T-helper 1 cell (primary cell): ENCODE measurements around the gene TCF7L1.
A peak's percentile ranks its signal among the peaks of the same experiment; 100 is the strongest.

Source experiments
- DNase-seq, 5 donors: peaks; one replicate each; pipeline ENCODE4 v3.0.0-alpha.2; 2012 to 2020

The TCF7L1 gene

GRCh38 chr2:85164145-85164569, 31.0 kb downstream of the TCF7L1 start:
- no peak for DNase-seq

GRCh38 chr2:85165088-85165690, 32.0 kb downstream of the TCF7L1 start:
- DNase-seq: no peak

DNA sequence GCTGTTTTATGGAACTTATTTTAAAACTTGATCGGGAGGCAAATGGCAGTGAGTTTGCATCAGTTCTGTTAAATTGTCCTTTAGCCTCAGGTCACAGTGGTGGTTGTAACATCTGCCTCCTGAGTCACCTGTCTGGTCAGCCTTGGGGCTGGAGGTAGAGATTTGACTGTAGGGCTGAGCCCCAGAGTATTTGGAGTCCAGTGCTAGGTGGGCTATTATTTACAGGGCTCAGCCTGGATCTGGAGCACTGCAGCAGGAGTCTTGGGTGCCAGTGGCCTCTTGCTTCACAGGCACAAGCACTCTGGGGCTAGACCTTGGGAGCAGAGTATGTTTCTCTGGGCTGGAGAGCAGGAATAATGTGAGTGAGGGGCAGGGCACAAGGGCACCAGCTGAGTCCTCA, 32.8 kb downstream of the TCF7L1 start:
- no peak for DNase-seq

DNA sequence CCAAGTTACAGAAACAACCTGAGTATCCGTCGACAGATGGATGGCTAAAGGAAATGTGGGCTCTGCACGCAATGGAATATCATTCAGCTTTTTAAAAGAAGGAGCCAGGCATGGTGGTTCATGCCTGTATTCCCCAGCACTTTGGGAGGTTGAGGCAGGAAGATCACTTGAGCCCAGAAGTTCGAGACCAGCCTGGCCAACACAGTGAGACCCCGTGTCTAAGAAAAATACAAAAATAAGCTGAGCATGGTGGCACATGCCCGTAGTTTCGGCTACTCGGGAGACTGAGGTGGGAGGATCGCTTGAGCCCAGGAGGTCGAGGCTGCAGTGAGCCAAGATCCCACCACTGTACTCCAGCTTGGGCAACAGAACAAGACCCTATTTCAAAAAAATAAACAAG, 34.3 kb downstream of the TCF7L1 start:
- DNase-seq: no peak

DNA sequence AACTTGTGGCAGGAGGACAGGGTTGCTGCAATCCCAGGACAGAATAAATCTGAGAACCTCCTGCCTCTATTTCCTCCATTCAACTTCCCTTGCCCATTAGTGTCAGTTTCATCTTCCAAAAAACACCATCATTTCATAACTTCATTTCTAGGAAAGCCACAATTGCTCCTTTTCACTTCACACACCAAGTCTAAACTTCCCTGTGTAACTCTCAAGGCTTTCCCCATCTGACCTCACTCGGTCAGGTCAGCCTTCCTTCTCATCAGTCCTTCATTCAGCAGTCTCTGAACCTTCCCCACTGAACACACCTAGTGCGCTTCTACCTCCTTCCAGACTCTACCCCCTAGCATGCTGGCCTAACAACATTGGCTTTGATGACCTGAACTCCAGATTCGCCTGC, 35.8 kb downstream of the TCF7L1 start:
- no peak for DNase-seq

GRCh38 chr2:85169581-85169980, 36.4 kb downstream of the TCF7L1 start:
- DNase-seq: no peak

- no peak for DNase-seq
Measured at GRCh38 chr2:85170938-85171475, 37.8 kb downstream of the TCF7L1 start.

GRCh38 chr2:85171916-85172315, 38.7 kb downstream of the TCF7L1 start:
- no peak for DNase-seq

GRCh38 chr2:85173909-85174308, 40.7 kb downstream of the TCF7L1 start:
- no peak for DNase-seq

GRCh38 chr2:85174943-85175342, 41.8 kb downstream of the TCF7L1 start:
- no peak for DNase-seq

DNA sequence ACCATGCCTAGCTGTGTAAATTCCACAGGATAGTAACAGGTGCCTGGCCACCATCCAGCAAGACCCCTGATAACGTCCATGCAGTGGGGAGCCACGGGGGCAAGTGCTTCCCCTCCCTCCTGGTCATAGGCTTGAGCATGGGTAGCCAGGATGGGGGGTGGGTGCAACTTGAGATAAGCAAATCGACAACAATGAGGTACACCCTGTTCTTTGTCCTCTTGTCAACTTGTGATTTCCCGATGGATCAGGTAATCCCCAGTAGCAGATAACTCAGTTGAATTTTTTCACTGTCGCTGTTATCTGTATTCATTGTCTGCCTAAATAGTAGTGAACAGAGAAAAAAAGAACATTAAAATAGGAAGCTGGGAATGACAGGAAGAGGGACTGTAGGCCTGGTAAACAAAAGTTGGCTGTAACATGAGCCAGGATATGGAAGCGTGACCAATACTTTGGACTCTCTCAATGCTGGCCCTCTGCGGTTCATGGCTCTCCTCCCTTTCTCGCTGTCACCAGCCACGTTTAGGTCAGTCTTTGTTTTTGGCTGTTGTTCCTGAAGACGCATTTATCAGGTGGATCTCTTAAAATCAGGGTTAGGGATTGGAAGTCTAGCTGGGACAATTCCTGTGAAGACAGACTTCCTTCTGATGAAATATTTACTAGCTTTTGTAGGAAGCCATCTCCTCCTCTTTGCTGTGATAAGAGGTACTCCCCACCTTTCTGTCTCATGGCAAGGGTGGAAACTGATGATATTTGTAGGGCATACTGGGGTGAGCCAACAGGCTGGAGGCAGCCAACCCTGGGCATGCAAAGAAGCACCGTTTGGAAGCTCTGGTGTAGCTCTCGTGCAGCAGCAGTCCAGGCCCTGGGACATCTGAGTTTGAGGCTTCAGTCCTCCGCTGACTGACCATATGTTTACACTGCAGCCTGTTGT, 42.4 kb downstream of the TCF7L1 start:
- DNase-seq: no peak

DNA sequence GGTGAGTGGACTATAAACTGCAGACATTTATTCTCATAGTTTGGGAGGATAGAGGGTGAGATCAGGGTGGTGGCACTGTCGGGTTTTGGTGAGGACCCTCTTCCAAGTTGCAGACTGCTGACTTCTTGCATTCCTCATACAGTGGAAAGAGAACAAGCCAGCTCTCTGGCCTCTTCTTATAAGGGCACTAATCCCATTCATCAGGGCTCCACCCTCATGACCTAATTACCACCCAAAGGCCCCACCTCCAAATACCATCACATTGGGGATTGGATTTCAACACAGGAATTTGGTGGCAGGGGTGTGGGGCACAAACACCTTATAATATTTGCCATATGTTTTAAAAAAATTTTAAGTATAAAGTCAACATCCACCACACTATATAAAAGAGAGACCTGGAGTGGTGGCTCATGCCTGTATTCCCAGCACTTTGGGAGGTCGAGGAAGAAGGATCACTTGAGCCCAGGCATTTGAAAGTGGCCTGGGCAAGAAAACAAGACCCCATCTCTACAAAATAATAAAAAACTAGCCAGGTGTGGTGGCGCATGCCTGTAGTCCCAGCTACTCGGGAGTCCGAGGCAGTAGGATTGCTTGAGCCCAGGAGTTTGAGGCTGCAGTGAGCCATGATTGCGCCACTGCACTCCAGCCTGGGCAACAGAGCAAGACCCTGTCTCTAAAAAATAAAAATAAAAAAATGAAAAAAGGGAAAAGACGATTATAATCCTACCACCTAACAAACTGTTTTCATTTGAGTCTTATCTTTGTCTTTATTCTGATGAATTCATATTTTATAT, 44.0 kb downstream of the TCF7L1 start:
- no peak for DNase-seq

DNA sequence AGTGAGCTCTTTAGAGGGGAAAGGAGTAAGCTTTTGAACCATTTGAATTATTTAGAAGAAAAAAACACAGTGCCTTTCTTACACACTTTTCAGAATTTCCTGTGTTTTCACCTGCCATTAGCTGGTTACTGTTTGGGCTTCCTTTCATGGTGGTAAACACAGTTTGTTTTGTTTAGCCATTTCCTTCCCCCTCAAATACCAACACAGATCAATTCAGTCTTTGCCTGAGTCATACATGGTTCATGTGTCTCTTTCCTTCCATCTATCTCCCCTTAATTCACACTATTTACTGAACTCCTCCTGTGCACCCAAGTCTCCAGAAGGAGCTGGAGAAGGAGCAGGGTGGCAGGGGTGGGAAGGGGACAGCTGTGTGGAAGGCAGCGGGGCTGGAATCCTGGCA, 45.0 kb downstream of the TCF7L1 start:
- peak in 1 of 5 donors; percentile 7 for DNase-seq

DNA sequence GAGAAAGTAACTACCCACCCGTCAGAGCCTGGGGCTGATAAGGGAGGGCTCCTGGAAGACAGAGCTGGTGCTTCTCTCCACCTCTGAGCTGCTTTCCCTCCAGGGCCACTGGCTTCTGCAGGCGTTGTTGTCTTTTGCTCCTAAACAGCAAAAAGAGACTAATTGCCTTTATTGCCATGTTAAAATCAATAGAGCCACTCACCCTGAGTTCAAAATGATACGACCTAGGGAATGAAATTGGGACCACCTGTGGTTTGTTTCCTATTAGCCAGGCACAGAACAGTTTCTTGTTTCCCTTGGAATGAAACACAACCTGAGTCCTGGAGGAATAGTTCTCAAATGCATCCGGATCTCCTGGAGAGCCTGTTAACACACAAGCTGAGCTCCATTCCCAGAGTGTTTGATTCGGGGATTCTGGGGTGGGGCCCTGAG, 45.8 kb downstream of the TCF7L1 start:
- no peak for DNase-seq

DNA sequence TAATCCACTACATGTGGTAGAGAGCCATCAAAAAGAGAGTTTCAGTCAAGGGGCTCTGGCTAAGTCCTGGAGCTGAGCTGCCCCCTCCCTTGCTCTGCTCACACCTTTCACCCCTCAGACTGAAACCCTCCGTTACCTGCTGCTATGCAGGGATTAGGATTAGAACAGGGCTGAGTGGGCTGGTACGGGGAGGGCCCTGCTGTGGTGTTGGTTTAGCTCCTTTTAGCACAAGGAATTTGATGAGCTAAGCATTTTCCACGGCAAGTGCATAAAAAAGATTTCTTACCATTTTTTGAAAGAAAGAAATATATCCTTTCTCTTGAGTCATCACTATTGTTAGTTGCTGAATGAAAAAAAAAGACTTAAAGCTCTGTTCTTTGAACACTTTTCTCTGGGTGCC, 46.3 kb downstream of the TCF7L1 start:
- DNase-seq: no peak

- no peak for DNase-seq
Measured at GRCh38 chr2:85180322-85181133, 47.3 kb downstream of the TCF7L1 start.

- DNase-seq: no peak
Measured at GRCh38 chr2:85181134-85181631, 48.0 kb downstream of the TCF7L1 start.

- no peak for DNase-seq
Measured at GRCh38 chr2:85181844-85182456, 48.8 kb downstream of the TCF7L1 start.

DNA sequence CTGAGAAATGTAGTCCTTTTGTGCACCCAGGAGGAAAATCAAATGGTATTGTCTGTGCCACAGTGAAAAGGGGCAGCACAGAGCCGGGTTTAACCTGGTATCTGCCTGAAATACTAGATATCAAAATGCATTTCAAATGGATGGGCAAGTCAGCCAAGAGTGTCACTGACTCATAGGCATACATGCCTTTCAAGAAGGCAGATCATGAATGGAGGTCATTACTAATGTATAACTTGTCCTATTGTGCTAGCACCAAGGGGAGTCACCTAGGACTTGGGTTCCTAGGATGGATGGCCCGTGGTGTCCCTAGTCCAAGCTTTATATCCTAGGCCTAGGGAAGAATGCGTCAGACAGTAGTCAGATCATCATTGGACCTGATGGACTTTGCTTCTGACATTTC, 49.9 kb downstream of the TCF7L1 start:
- no peak for DNase-seq

GRCh38 chr2:85183479-85183878, 50.3 kb downstream of the TCF7L1 start:
- no peak for DNase-seq

DNA sequence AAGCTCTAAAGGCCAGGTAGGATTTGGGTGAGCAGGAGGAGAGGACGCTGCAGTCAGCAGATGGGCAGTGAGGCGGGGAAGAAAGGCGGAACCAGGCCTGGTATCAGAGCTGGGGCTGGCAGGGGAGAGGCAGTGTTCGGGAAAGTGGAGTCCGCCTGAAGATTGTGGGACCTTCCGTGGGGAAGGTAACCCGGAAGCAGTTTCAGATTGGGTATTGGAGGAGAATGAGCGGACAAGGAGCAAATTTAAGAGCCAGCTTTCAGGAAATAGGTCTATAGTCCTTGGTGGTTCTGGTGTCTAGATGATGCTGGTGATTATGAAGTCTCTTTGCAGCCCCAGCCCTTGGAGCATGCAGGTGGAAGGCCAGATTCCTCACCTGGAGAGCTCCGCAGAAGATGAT, 51.0 kb downstream of the TCF7L1 start:
- no peak for DNase-seq

GRCh38 chr2:85184990-85185389, 51.8 kb downstream of the TCF7L1 start:
- DNase-seq: no peak
